Measurements from ENCODE around the gene AADAC.
"Not testable (repeated sequence)": the region's sequence is repeated elsewhere in the genome, so short reads cannot be mapped to it uniquely, and the experiment has no call there.

Gene AADAC

GRCh38 chr3:151795276-151795675 is 18.6 kb upstream of the AADAC start:
- no peak overlapping the region for H3K4me3 ChIP-seq (ENCODE audit: control insufficient read depth, low read depth, low read length)
- DNase-seq (ENCODE audit: low read depth), result peak; percentile 91
- TF ChIP-seq CTCF (conservative IDR thresholded peaks at IDR 0.05; ENCODE audit: control insufficient read depth, insufficient read depth, low read depth, low read length), result no peak

- peak; percentile 40 for DNase-seq (ENCODE audit: low read depth)
- no peak overlapping the region for H3K4me3 ChIP-seq (ENCODE audit: control insufficient read depth, low read depth, low read length)
- no peak for TF ChIP-seq CTCF (conservative IDR thresholded peaks at IDR 0.05; ENCODE audit: control insufficient read depth, insufficient read depth, low read depth, low read length)
Observed at GRCh38 chr3:151796105-151796680, 17.7 kb upstream of the AADAC start.

- no peak for TF ChIP-seq CTCF (conservative IDR thresholded peaks at IDR 0.05; ENCODE audit: control insufficient read depth, insufficient read depth, low read depth, low read length)
- DNase-seq (ENCODE audit: low read depth), result peak; percentile 88
- H3K4me3 ChIP-seq (ENCODE audit: control insufficient read depth, low read depth, low read length), result no peak overlapping the region
Observed at GRCh38 chr3:151798466-151798865, 15.4 kb upstream of the AADAC start.

- no peak for DNase-seq (ENCODE audit: low read depth)
- TF ChIP-seq CTCF (conservative IDR thresholded peaks at IDR 0.05; ENCODE audit: control insufficient read depth, insufficient read depth, low read depth, low read length), result no peak
- no peak overlapping the region for H3K4me3 ChIP-seq (ENCODE audit: control insufficient read depth, low read depth, low read length)
Observed at GRCh38 chr3:151800431-151800830, 13.5 kb upstream of the AADAC start.

GRCh38 chr3:151804267-151804666 is 9.6 kb upstream of the AADAC start:
- TF ChIP-seq CTCF (conservative IDR thresholded peaks at IDR 0.05; ENCODE audit: control insufficient read depth, insufficient read depth, low read depth, low read length), result no peak
- DNase-seq (ENCODE audit: low read depth), result no peak
- no peak overlapping the region for H3K4me3 ChIP-seq (ENCODE audit: control insufficient read depth, low read depth, low read length)

GRCh38 chr3:151806838-151807237 is 7.1 kb upstream of the AADAC start:
- no peak overlapping the region for H3K4me3 ChIP-seq (ENCODE audit: control insufficient read depth, low read depth, low read length)
- no peak for TF ChIP-seq CTCF (conservative IDR thresholded peaks at IDR 0.05; ENCODE audit: control insufficient read depth, insufficient read depth, low read depth, low read length)
- DNase-seq (ENCODE audit: low read depth), result no peak

GRCh38 chr3:151808926-151809325 is 5.0 kb upstream of the AADAC start:
- not testable (repeated sequence) for DNase-seq (ENCODE audit: low read depth); H3K4me3 ChIP-seq (ENCODE audit: control insufficient read depth, low read depth, low read length)

All from fibroblast of mammary gland (primary cell).